ENCODE data around the gene BMP2K. TPM values are rescaled to one million over a fixed set of nuclear protein-coding genes. Genes with fewer than 3 reads are reported as not detected.
A peak's percentile ranks its signal among the peaks of the same experiment; 100 is the strongest.
"Not testable (repeated sequence)": the region's sequence is repeated elsewhere in the genome, so short reads cannot be mapped to it uniquely, and the experiment has no call there.

The BMP2K gene
- polyA plus RNA-seq, 4 donors, result 9.7 to 134 (median 10.9) TPM

DNA sequence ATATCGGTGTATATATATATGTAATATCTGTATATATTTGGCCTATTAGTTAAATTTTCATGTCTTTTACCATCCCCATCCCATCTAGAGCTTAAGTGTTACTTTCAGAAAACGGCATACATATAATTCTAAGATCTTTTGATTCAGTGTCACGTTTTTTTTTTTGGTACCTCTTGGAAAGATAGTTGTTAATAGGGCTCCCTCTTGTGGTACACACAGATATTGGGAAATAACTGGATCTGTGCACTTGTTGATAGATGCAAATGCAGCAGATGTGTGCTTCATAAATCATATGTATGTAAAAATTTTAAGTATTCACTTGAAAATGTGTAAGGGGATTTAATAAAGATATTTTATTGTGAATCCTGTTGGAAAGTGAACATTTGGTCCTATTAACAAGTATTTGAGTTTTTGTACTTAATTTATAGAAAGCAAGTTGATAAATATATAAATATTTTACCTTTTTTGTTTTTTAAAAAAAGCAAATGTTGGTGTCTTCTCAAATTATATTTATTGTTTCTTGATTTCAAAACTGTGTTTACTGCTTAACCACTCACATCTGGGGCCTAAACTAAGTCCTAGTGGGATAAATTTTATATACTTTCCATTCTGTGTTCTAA lies 88.4 kb downstream of the BMP2K start:
- H3K9me3 ChIP-seq (ENCODE audit: control insufficient read depth in 2 of 2, insufficient read depth in 1 of 2, low read depth in 1 of 2, low read length in 1 of 2), result peaks cover 0 to 7% of the 10 kb centered on the region in 2 donors
- H3K36me3 ChIP-seq (ENCODE audit: control insufficient read depth in 3 of 3, insufficient read depth in 2 of 3, low read depth in 1 of 3, low read length in 3 of 3), result peaks cover 0 to 20% (median 2%) of the 10 kb centered on the region in 3 donors
- no peak overlapping the region for H3K4me3 ChIP-seq (ENCODE audit: low read depth in 1 of 3, low read length in 3 of 3)
- peak overlapping the region in 1 of 3 donors; percentile 67 for H3K27ac ChIP-seq (ENCODE audit: low read depth in 1 of 3, low read length in 2 of 3)
- FAIRE-seq, result peak; percentile 95
- DNase-seq, result peak; percentile 80 to 83
- H3K27me3 ChIP-seq (ENCODE audit: control insufficient read depth in 3 of 3, insufficient read depth in 3 of 3, low read length in 3 of 3), result no peaks in the 10 kb centered on the region
- 31 to 35% (median 32%) methylated on average over 3 of the region's 3 CpGs for WGBS, 3 donors
- H3K4me1 ChIP-seq (ENCODE audit: control insufficient read depth in 3 of 3, insufficient read depth in 2 of 3, low read depth in 1 of 3, low read length in 2 of 3), result peaks cover 0 to 11% (median 0%) of the 10 kb centered on the region in 3 donors

DNA sequence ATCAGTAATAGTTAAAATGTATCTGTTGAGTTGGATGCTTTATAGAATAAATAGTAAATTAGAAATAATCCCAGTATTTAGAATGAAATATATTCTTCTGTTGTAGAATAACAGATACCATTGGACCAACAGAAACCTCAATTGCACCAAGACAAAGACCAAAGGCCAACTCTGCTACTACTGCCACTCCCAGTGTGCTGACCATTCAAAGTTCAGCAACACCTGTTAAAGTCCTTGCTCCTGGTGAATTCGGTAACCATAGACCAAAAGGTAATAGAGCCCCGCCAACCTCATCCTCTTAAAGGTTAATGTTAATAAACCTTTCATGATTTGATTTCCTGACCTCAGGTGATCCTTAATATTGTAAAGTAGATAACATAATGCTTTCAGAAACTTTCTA lies 89.3 kb downstream of the BMP2K start:
- WGBS, 3 donors, result 20 to 69% (median 52%) methylated on average over 2 of the region's 2 CpGs
- Histone ChIP-seq H3K27me3 (ENCODE audit: control insufficient read depth in 3 of 3, insufficient read depth in 3 of 3, low read length in 3 of 3) (no peaks in the 10 kb centered on the region), H3K27ac (ENCODE audit: low read depth in 1 of 3, low read length in 2 of 3) (peak overlapping the region in 1 of 3 donors; percentile 67), H3K4me1 (ENCODE audit: control insufficient read depth in 3 of 3, insufficient read depth in 2 of 3, low read depth in 1 of 3, low read length in 2 of 3) (peaks cover 0 to 11% (median 0%) of the 10 kb centered on the region in 3 donors), H3K9me3 (ENCODE audit: control insufficient read depth in 2 of 2, insufficient read depth in 1 of 2, low read depth in 1 of 2, low read length in 1 of 2) (peaks cover 0 to 7% of the 10 kb centered on the region in 2 donors), H3K4me3 (ENCODE audit: low read depth in 1 of 3, low read length in 3 of 3) (no peak overlapping the region), H3K36me3 (ENCODE audit: control insufficient read depth in 3 of 3, insufficient read depth in 2 of 3, low read depth in 1 of 3, low read length in 3 of 3) (peaks cover 0 to 20% (median 2%) of the 10 kb centered on the region in 3 donors)
- peak; percentile 15 for FAIRE-seq
- DNase-seq, result peak; percentile 64 to 88

DNA sequence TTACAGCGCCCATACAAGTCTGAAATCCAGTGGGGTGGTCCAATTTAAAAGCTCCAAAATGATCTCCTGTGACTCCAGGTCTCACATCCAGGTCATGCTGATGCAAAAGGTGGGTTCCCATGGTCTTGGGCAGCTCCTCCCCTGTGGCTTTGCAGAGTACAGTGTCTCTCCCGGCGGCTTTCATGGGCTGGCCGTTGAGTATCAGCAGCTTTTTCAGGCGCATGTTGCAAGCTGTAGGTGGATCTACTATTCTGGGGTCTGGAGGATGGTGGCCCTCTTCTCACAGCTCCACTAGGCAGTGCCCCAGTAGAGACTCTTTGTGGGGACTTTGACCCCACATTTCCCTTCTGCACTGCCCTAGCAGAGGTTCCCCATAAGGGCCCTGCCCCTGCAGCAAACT lies 92.6 kb downstream of the BMP2K start:
- H3K27ac ChIP-seq (ENCODE audit: low read depth in 1 of 3, low read length in 2 of 3); H3K4me1 ChIP-seq (ENCODE audit: control insufficient read depth in 3 of 3, insufficient read depth in 2 of 3, low read depth in 1 of 3, low read length in 2 of 3); DNase-seq; H3K9me3 ChIP-seq (ENCODE audit: control insufficient read depth in 2 of 2, insufficient read depth in 1 of 2, low read depth in 1 of 2, low read length in 1 of 2); H3K4me3 ChIP-seq (ENCODE audit: low read depth in 1 of 3, low read length in 3 of 3); H3K27me3 ChIP-seq (ENCODE audit: control insufficient read depth in 3 of 3, insufficient read depth in 3 of 3, low read length in 3 of 3); FAIRE-seq: not testable (repeated sequence)
- H3K36me3 ChIP-seq (ENCODE audit: control insufficient read depth in 3 of 3, insufficient read depth in 2 of 3, low read depth in 1 of 3, low read length in 3 of 3), result peaks cover 4 to 29% (median 6%) of the 10 kb centered on the region in 3 donors
- 95 to 100% (median 96%) methylated on average over 5 of the region's 5 CpGs for WGBS, 3 donors

DNA sequence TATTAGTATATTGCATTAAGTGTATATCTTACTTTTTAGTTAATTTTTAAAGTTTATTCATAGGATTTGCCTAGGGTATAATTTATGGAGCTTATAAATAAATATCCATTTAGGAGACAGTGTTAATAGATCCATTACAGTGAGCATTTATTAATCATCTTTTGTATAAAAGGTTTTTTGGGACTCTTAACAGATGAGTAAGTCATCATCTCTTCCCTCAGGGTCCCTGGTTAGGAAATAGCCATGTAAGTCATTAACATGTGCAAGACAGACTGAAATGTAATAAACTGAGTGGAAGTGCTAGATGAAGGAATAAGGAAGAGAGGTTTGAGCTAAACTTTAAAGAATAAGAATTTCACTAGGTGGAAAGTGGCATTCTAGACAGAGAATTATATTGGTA lies 93.9 kb downstream of the BMP2K start:
- no peak overlapping the region for H3K27ac ChIP-seq (ENCODE audit: low read depth in 1 of 3, low read length in 2 of 3)
- H3K27me3 ChIP-seq (ENCODE audit: control insufficient read depth in 3 of 3, insufficient read depth in 3 of 3, low read length in 3 of 3), result no peaks in the 10 kb centered on the region
- peaks cover 0 to 2% (median 0%) of the 10 kb centered on the region in 3 donors for H3K4me1 ChIP-seq (ENCODE audit: control insufficient read depth in 3 of 3, insufficient read depth in 2 of 3, low read depth in 1 of 3, low read length in 2 of 3)
- FAIRE-seq, result no peak
- no peak for DNase-seq
- no peak overlapping the region for H3K4me3 ChIP-seq (ENCODE audit: low read depth in 1 of 3, low read length in 3 of 3)
- H3K9me3 ChIP-seq (ENCODE audit: control insufficient read depth in 2 of 2, insufficient read depth in 1 of 2, low read depth in 1 of 2, low read length in 1 of 2), result peaks cover 0 to 4% of the 10 kb centered on the region in 2 donors
- H3K36me3 ChIP-seq (ENCODE audit: control insufficient read depth in 3 of 3, insufficient read depth in 2 of 3, low read depth in 1 of 3, low read length in 3 of 3), result peaks cover 4 to 33% (median 6%) of the 10 kb centered on the region in 3 donors

DNA sequence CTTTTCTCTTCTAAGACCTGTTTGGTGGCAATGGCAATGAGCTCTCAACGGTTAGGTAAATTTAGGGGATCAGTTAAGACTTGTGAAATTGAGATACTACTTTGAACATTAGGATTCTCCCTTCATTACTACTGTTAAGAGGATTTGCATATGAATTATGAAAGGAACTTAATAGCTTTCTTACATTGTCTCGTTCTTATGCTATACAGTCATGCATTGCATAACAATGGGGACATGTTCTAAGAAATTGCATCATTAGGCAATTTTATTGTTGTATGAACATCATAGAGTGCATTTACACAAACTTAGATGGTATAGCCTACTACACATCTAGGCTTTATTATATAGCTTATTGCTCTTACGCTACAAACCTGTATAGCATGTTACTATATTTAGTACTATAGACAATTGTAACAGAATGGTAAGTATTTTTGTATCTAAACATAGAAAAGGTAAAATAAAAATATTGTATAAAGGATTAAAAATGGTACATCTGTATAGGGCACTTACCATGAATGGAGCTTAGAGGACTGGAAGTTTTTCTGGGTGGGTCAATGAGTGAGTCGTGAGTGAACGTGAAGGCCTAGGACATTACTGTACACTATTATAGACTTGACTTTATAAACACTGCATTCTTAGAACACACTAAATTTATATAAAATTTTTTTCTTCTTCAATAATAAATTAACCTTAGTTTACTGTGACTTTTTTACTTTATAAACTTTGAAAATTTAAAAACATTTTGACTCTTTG lies 100.6 kb downstream of the BMP2K start:
- H3K36me3 ChIP-seq (ENCODE audit: control insufficient read depth in 3 of 3, insufficient read depth in 2 of 3, low read depth in 1 of 3, low read length in 3 of 3), result peaks cover 2 to 12% (median 7%) of the 10 kb centered on the region in 3 donors
- no peaks in the 10 kb centered on the region for H3K4me1 ChIP-seq (ENCODE audit: control insufficient read depth in 3 of 3, insufficient read depth in 2 of 3, low read depth in 1 of 3, low read length in 2 of 3)
- no peak for DNase-seq
- H3K4me3 ChIP-seq (ENCODE audit: low read depth in 1 of 3, low read length in 3 of 3), result no peak overlapping the region
- 89 to 93% (median 90%) methylated on average over 5 of the region's 5 CpGs for WGBS, 3 donors
- H3K27me3 ChIP-seq (ENCODE audit: control insufficient read depth in 3 of 3, insufficient read depth in 3 of 3, low read length in 3 of 3), result no peaks in the 10 kb centered on the region
- H3K27ac ChIP-seq (ENCODE audit: low read depth in 1 of 3, low read length in 2 of 3), result no peak overlapping the region
- peak; percentile 19 for FAIRE-seq
- no peaks in the 10 kb centered on the region for H3K9me3 ChIP-seq (ENCODE audit: control insufficient read depth in 2 of 2, insufficient read depth in 1 of 2, low read depth in 1 of 2, low read length in 1 of 2)

DNA sequence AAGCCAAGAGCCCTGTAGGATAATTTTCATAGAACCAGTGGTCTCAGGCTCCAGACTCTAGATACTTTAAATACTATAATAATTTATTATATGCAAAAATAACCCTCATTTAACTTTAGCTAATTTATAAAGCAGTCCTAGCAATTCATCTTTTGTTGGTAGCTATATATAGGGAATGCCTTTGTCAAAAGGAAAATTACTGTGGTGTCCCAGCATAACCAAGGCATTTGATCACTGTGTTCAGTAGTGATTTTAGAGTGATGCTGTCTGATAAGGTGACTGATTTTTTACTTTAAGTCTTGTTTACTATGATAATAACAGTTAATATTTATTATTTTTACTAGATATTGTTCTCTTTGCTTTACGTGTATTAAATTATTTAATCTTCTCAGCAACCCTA lies 101.9 kb downstream of the BMP2K start:
- no peak for DNase-seq
- H3K27me3 ChIP-seq (ENCODE audit: control insufficient read depth in 3 of 3, insufficient read depth in 3 of 3, low read length in 3 of 3), result no peaks in the 10 kb centered on the region
- no peak overlapping the region for H3K4me3 ChIP-seq (ENCODE audit: low read depth in 1 of 3, low read length in 3 of 3)
- peaks cover 0 to 9% (median 3%) of the 10 kb centered on the region in 3 donors for H3K36me3 ChIP-seq (ENCODE audit: control insufficient read depth in 3 of 3, insufficient read depth in 2 of 3, low read depth in 1 of 3, low read length in 3 of 3)
- no peaks in the 10 kb centered on the region for H3K4me1 ChIP-seq (ENCODE audit: control insufficient read depth in 3 of 3, insufficient read depth in 2 of 3, low read depth in 1 of 3, low read length in 2 of 3)
- H3K9me3 ChIP-seq (ENCODE audit: control insufficient read depth in 2 of 2, insufficient read depth in 1 of 2, low read depth in 1 of 2, low read length in 1 of 2), result no peaks in the 10 kb centered on the region
- no peak overlapping the region for H3K27ac ChIP-seq (ENCODE audit: low read depth in 1 of 3, low read length in 2 of 3)
- WGBS, 3 donors, result 85 to 98% (median 91%) methylated on average over 1 of the region's 1 CpG
- FAIRE-seq, result no peak

DNA sequence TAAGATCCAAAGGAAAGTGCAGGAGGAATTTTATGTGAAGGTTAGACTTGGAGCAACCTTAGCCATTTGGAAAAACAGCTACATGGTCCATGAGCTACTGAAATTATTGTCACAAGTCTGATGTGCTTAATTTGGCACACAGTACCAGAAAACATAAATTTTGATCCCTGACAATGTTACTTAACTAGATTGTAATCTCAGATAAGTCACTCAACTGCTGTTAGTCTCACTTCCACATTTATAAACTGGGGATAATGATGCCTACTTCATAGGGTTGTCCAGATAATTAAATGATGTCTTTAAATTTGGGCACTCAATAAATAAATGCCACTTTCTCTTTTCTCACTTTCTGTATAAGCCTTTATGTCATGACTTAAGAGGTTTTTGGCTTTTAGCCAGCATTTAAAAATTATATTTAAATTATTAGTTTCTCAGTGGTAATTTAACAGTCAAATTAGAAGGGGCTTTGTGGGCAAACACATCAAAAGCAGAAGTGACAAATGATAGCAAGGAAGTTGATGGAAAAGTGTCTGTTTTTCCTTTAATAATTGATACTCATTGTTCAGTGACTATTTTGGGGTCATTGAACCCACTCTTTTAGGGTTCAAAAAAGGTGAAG lies 104.8 kb downstream of the BMP2K start:
- no peak for DNase-seq
- Histone ChIP-seq H3K27ac (ENCODE audit: low read depth in 1 of 3, low read length in 2 of 3) (no peak overlapping the region), H3K36me3 (ENCODE audit: control insufficient read depth in 3 of 3, insufficient read depth in 2 of 3, low read depth in 1 of 3, low read length in 3 of 3) (peaks cover 0 to 6% (median 3%) of the 10 kb centered on the region in 3 donors), H3K9me3 (ENCODE audit: control insufficient read depth in 2 of 2, insufficient read depth in 1 of 2, low read depth in 1 of 2, low read length in 1 of 2) (no peaks in the 10 kb centered on the region), H3K27me3 (ENCODE audit: control insufficient read depth in 3 of 3, insufficient read depth in 3 of 3, low read length in 3 of 3) (no peaks in the 10 kb centered on the region), H3K4me3 (ENCODE audit: low read depth in 1 of 3, low read length in 3 of 3) (no peak overlapping the region), H3K4me1 (ENCODE audit: control insufficient read depth in 3 of 3, insufficient read depth in 2 of 3, low read depth in 1 of 3, low read length in 2 of 3) (no peaks in the 10 kb centered on the region)
- no peak for FAIRE-seq

DNA sequence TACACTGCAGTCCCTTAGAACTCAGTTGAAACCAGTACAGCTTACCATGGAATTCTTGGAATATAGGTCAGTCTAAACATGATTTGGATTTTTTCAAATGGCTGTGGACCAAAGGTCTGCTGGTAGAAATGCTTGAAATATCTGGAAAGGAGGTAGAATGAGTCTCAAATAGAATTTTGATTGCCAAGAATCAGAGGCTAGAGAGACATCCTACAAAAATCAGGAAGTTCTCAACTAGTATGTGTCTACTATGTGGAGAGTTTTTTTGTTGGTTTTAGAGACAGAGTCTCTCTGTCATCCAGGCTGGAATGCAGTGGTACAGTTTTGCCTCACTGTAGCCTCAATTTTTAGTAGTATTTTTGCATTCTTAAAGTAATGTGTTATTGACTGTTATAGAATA lies 109.4 kb downstream of the BMP2K start:
- peaks cover 0 to 6% (median 0%) of the 10 kb centered on the region in 3 donors for H3K36me3 ChIP-seq (ENCODE audit: control insufficient read depth in 3 of 3, insufficient read depth in 2 of 3, low read depth in 1 of 3, low read length in 3 of 3)
- FAIRE-seq (no peak), DNase-seq (no peak)
- no peaks in the 10 kb centered on the region for H3K9me3 ChIP-seq (ENCODE audit: control insufficient read depth in 2 of 2, insufficient read depth in 1 of 2, low read depth in 1 of 2, low read length in 1 of 2)
- no peak overlapping the region for H3K4me3 ChIP-seq (ENCODE audit: low read depth in 1 of 3, low read length in 3 of 3)
- H3K27me3 ChIP-seq (ENCODE audit: control insufficient read depth in 3 of 3, insufficient read depth in 3 of 3, low read length in 3 of 3), result no peaks in the 10 kb centered on the region
- H3K27ac ChIP-seq (ENCODE audit: low read depth in 1 of 3, low read length in 2 of 3), result no peak overlapping the region
- no peaks in the 10 kb centered on the region for H3K4me1 ChIP-seq (ENCODE audit: control insufficient read depth in 3 of 3, insufficient read depth in 2 of 3, low read depth in 1 of 3, low read length in 2 of 3)

Data from small intestine (tissue), 7 donors.